Right atrium auricular region (tissue), 2 donors: ENCODE measurements around the gene CACNA1H. TPM values are rescaled to one million over a fixed set of nuclear protein-coding genes. Genes with fewer than 3 reads are reported as not detected.
"Not testable (repeated sequence)": the region's sequence is repeated elsewhere in the genome, so short reads cannot be mapped to it uniquely, and the experiment has no call there.

ENCODE experiments used
- DNase-seq: peaks from one replicate; pipeline ENCODE4 v3.0.0-alpha.2; 2019; ENCODE audit warnings: low spot score
- H3K27ac ChIP-seq, 2 donors: fragments of 200-600 bp; sonication (generic); 1 replicate in 1 of 2; 2 replicates in 1 of 2; pipeline ENCODE4 v1.5.1; 2016 to 2019
- H3K27me3 ChIP-seq, 2 donors: fragments of 200-600 bp; sonication (generic); one replicate each; pipeline versions ENCODE4 v1.5.1 to v1.6.0; 2017 to 2019
- H3K36me3 ChIP-seq: fragments of 200-600 bp; sonication (generic); one replicate; pipeline ENCODE4 v1.5.1; 2016
- H3K4me1 ChIP-seq, 2 donors: fragments of 200-600 bp; sonication (generic); one replicate each; pipeline versions ENCODE4 v1.5.1 to v1.6.0; 2017 to 2019
- H3K4me3 ChIP-seq, 2 donors: fragments of 200-600 bp; sonication (generic); 1 replicate in 1 of 2; 2 replicates in 1 of 2; pipeline ENCODE4 v1.5.1; 2017 to 2019; ENCODE audit warnings: mild to moderate bottlenecking in 1 of 2, moderate library complexity in 1 of 2
- H3K9me3 ChIP-seq, 2 donors: fragments of 200-600 bp; sonication (generic); one replicate each; pipeline ENCODE4 v1.5.1; 2019
- CTCF ChIP-seq, 2 donors: fragments of 200-600 bp; sonication (generic); IDR thresholded peaks; one replicate each; pipeline ENCODE4 v1.5.1; 2019; ENCODE audit warnings: antibody characterized with exemption in 2 of 2
- total RNA-seq, 2 donors: library from RNA; depleted of rRNA; stranded (reverse); fragments of >200 nt; gene quantifications; one replicate each; pipeline ENCODE4 v1.1.0, GENCODE V29; 2016

CACNA1H gene
- total RNA-seq, 2 donors from 2014 or later, result 7.0 to 9.4 TPM

GRCh38 chr16:1229476-1229875 lies 76.6 kb downstream of the CACNA1H start:
- H3K27me3 ChIP-seq, H3K9me3 ChIP-seq, DNase-seq, H3K4me1 ChIP-seq, H3K36me3 ChIP-seq, H3K4me3 ChIP-seq, H3K27ac ChIP-seq: not testable (repeated sequence)

GRCh38 chr16:1230084-1230470 lies 77.2 kb downstream of the CACNA1H start, which contains the start of gene TPSB2:
Gene TPSB2 (minus strand): TSS chr16:1230184. CDS start chr16:1229951, 233 bp downstream.
- H3K27me3 ChIP-seq, H3K36me3 ChIP-seq, DNase-seq, H3K27ac ChIP-seq, H3K9me3 ChIP-seq, H3K4me1 ChIP-seq, H3K4me3 ChIP-seq: not testable (repeated sequence)

- not testable (repeated sequence) for DNase-seq, H3K27me3 ChIP-seq, H3K9me3 ChIP-seq, H3K4me1 ChIP-seq, H3K27ac ChIP-seq, H3K4me3 ChIP-seq, H3K36me3 ChIP-seq
Measured at GRCh38 chr16:1230471-1231212, 77.7 kb downstream of the CACNA1H start.

- not testable (repeated sequence) for H3K4me3 ChIP-seq, H3K9me3 ChIP-seq, H3K36me3 ChIP-seq, H3K4me1 ChIP-seq, H3K27ac ChIP-seq, H3K27me3 ChIP-seq, DNase-seq
Measured at GRCh38 chr16:1231301-1231700, 78.4 kb downstream of the CACNA1H start.

GRCh38 chr16:1232049-1232748 lies 79.3 kb downstream of the CACNA1H start:
- DNase-seq, H3K36me3 ChIP-seq, H3K27me3 ChIP-seq, H3K4me1 ChIP-seq, H3K27ac ChIP-seq, H3K9me3 ChIP-seq, H3K4me3 ChIP-seq: not testable (repeated sequence)

GRCh38 chr16:1236659-1237058 lies 83.8 kb downstream of the CACNA1H start:
- H3K36me3 ChIP-seq, H3K27ac ChIP-seq, H3K27me3 ChIP-seq, H3K4me1 ChIP-seq, H3K4me3 ChIP-seq, DNase-seq, H3K9me3 ChIP-seq: not testable (repeated sequence)

- H3K27ac ChIP-seq, result no peak overlapping the region
Measured at GRCh38 chr16:1237990-1238389, 85.1 kb downstream of the CACNA1H start.

GRCh38 chr16:1238909-1239308 lies 86.0 kb downstream of the CACNA1H start:
- H3K9me3 ChIP-seq, DNase-seq, H3K27me3 ChIP-seq, H3K4me3 ChIP-seq, H3K36me3 ChIP-seq, H3K4me1 ChIP-seq, H3K27ac ChIP-seq: not testable (repeated sequence)

More at GRCh38 chr16:1237990-1238389, 85.1 kb downstream of the CACNA1H start:
- Histone ChIP-seq H3K4me3 (no peak overlapping the region), H3K36me3 (no peaks in the 10 kb centered on the region), H3K27me3 (no peaks in the 10 kb centered on the region), H3K4me1 (no peaks in the 10 kb centered on the region), H3K9me3 (no peaks in the 10 kb centered on the region)
- no peak for TF ChIP-seq CTCF (IDR thresholded peaks at IDR 0.05)
- DNase-seq, result no peak

GRCh38 chr16:1239575-1239974 lies 86.7 kb downstream of the CACNA1H start:
- not testable (repeated sequence) for H3K4me1 ChIP-seq, H3K9me3 ChIP-seq, H3K27me3 ChIP-seq, H3K36me3 ChIP-seq, H3K4me3 ChIP-seq, H3K27ac ChIP-seq, DNase-seq

GRCh38 chr16:1240436-1240835 lies 87.5 kb downstream of the CACNA1H start, which contains the start of gene TPSAB1:
Gene TPSAB1 (plus strand): TSS chr16:1240705. CDS start chr16:1240939, 234 bp downstream.
- H3K9me3 ChIP-seq, H3K27me3 ChIP-seq, H3K36me3 ChIP-seq, H3K27ac ChIP-seq, H3K4me3 ChIP-seq, H3K4me1 ChIP-seq, DNase-seq: not testable (repeated sequence)

- H3K4me3 ChIP-seq, DNase-seq: not testable (repeated sequence)
Measured at GRCh38 chr16:1241081-1241480, 88.2 kb downstream of the CACNA1H start.

GRCh38 chr16:1243363-1243762 lies 90.5 kb downstream of the CACNA1H start:
- H3K4me1 ChIP-seq, H3K36me3 ChIP-seq, H3K9me3 ChIP-seq, H3K27ac ChIP-seq, H3K4me3 ChIP-seq, DNase-seq, H3K27me3 ChIP-seq: not testable (repeated sequence)

More at GRCh38 chr16:1241081-1241480, 88.2 kb downstream of the CACNA1H start:
- not testable (repeated sequence) for H3K27ac ChIP-seq, H3K36me3 ChIP-seq, H3K9me3 ChIP-seq, H3K4me1 ChIP-seq, H3K27me3 ChIP-seq

- H3K4me3 ChIP-seq, H3K27me3 ChIP-seq, H3K36me3 ChIP-seq, H3K4me1 ChIP-seq, DNase-seq, H3K27ac ChIP-seq, H3K9me3 ChIP-seq: not testable (repeated sequence)
Measured at GRCh38 chr16:1243907-1244850, 91.3 kb downstream of the CACNA1H start.
